IPS-15b (cell line): ENCODE results near the gene RNF157.

Experiments used
- H3K27me3 ChIP-seq: one replicate; pipeline ENCODE4 v1.6.1; 2013; ENCODE audit warnings: low read length; ENCODE audit not compliant: control insufficient read depth, insufficient read depth
- H3K36me3 ChIP-seq: one replicate; pipeline ENCODE4 v1.6.1; 2013; ENCODE audit warnings: low read length; ENCODE audit not compliant: control insufficient read depth, insufficient read depth
- H3K4me1 ChIP-seq: one replicate; pipeline ENCODE4 v1.6.1; 2013; ENCODE audit warnings: mild to moderate bottlenecking, low read length; ENCODE audit not compliant: control insufficient read depth, insufficient read depth
- H3K4me3 ChIP-seq: one replicate; pipeline ENCODE4 v1.5.1; 2013; ENCODE audit warnings: low read depth, low read length
- H3K9ac ChIP-seq: one replicate; pipeline ENCODE4 v1.6.1; 2013; ENCODE audit warnings: low read depth, mild to moderate bottlenecking, low read length
- H3K9me3 ChIP-seq: one replicate; pipeline ENCODE4 v1.6.1; 2013; ENCODE audit warnings: mild to moderate bottlenecking, low read length; ENCODE audit not compliant: control insufficient read depth, insufficient read depth

Gene RNF157

GRCh38 chr17:76142585-76143041 is 97.7 kb downstream of the RNF157 start:
- no peak overlapping the region for H3K4me3 ChIP-seq
- H3K36me3 ChIP-seq = no peaks in the 10 kb centered on the region
- H3K4me1 ChIP-seq = peaks cover 38% of the 10 kb centered on the region
- no peak overlapping the region for H3K9ac ChIP-seq
- no peaks in the 10 kb centered on the region for H3K9me3 ChIP-seq
- peaks cover 64% of the 10 kb centered on the region for H3K27me3 ChIP-seq

- Histone ChIP-seq H3K4me1 (peaks cover 38% of the 10 kb centered on the region), H3K9me3 (no peaks in the 10 kb centered on the region), H3K36me3 (no peaks in the 10 kb centered on the region), H3K9ac (no peak overlapping the region), H3K4me3 (peak overlapping the region; percentile 68), H3K27me3 (peaks cover 69% of the 10 kb centered on the region)
Observed at GRCh38 chr17:76142039-76142584, 98.2 kb downstream of the RNF157 start.

GRCh38 chr17:76141212-76142038 is 98.9 kb downstream of the RNF157 start, which contains the start of gene FOXJ1:
Gene FOXJ1, minus strand, starts transcription at chr17:76141245. Its CDS starts 850 bp downstream, at chr17:76140395.
- no peaks in the 10 kb centered on the region for H3K36me3 ChIP-seq
- H3K4me1 ChIP-seq = peaks cover 41% of the 10 kb centered on the region
- peak within 1 kb of the TSS; percentile 65 for H3K9ac ChIP-seq
- peak within 1 kb of the TSS; percentile 68 for H3K4me3 ChIP-seq
- H3K27me3 ChIP-seq = peaks cover 71% of the 10 kb centered on the region
- H3K9me3 ChIP-seq = no peaks in the 10 kb centered on the region

GRCh38 chr17:76140661-76141211 is 99.6 kb downstream of the RNF157 start:
- H3K4me1 ChIP-seq = peaks cover 37% of the 10 kb centered on the region
- no peaks in the 10 kb centered on the region for H3K9me3 ChIP-seq
- no peaks in the 10 kb centered on the region for H3K36me3 ChIP-seq
- peak overlapping the region; percentile 60 for H3K4me3 ChIP-seq
- H3K27me3 ChIP-seq = peaks cover 74% of the 10 kb centered on the region
- H3K9ac ChIP-seq = no peak overlapping the region

GRCh38 chr17:76139801-76140660 is 100.3 kb downstream of the RNF157 start:
- no peaks in the 10 kb centered on the region for H3K36me3 ChIP-seq
- peaks cover 76% of the 10 kb centered on the region for H3K27me3 ChIP-seq
- peak overlapping the region; percentile 60 for H3K4me3 ChIP-seq
- peaks cover 37% of the 10 kb centered on the region for H3K4me1 ChIP-seq
- H3K9ac ChIP-seq = peak overlapping the region; percentile 60
- H3K9me3 ChIP-seq = no peaks in the 10 kb centered on the region

- H3K27me3 ChIP-seq = peaks cover 72% of the 10 kb centered on the region
Observed at GRCh38 chr17:76138896-76139752, 101.2 kb downstream of the RNF157 start.

GRCh38 chr17:76138234-76138895 is 101.9 kb downstream of the RNF157 start:
- Histone ChIP-seq H3K4me1 (peaks cover 37% of the 10 kb centered on the region), H3K4me3 (peak overlapping the region; percentile 60), H3K27me3 (peaks cover 71% of the 10 kb centered on the region), H3K9me3 (no peaks in the 10 kb centered on the region), H3K9ac (no peak overlapping the region), H3K36me3 (no peaks in the 10 kb centered on the region)

More at GRCh38 chr17:76138896-76139752, 101.2 kb downstream of the RNF157 start:
- Histone ChIP-seq H3K4me3 (peak overlapping the region; percentile 60), H3K36me3 (no peaks in the 10 kb centered on the region), H3K9me3 (no peaks in the 10 kb centered on the region), H3K4me1 (peaks cover 35% of the 10 kb centered on the region), H3K9ac (peak overlapping the region; percentile 60)

GRCh38 chr17:76137351-76138233 is 102.7 kb downstream of the RNF157 start:
- H3K4me1 ChIP-seq = peaks cover 37% of the 10 kb centered on the region
- no peaks in the 10 kb centered on the region for H3K9me3 ChIP-seq
- peaks cover 63% of the 10 kb centered on the region for H3K27me3 ChIP-seq
- no peaks in the 10 kb centered on the region for H3K36me3 ChIP-seq
- H3K4me3 ChIP-seq = peak overlapping the region; percentile 60
- H3K9ac ChIP-seq = no peak overlapping the region

GRCh38 chr17:76137001-76137350 is 103.3 kb downstream of the RNF157 start:
- H3K9ac ChIP-seq = no peak overlapping the region
- H3K27me3 ChIP-seq = peaks cover 59% of the 10 kb centered on the region
- H3K36me3 ChIP-seq = no peaks in the 10 kb centered on the region
- peak overlapping the region; percentile 0 for H3K4me3 ChIP-seq
- no peaks in the 10 kb centered on the region for H3K9me3 ChIP-seq
- peaks cover 32% of the 10 kb centered on the region for H3K4me1 ChIP-seq
